H9 (cell line): ENCODE results near the gene CFAP43. TPM values are rescaled to one million over a fixed set of nuclear protein-coding genes. Genes with fewer than 3 reads are reported as not detected.

Experiments used
- DNase-seq: peaks from one replicate; pipeline ENCODE4 v3.0.0-alpha.2; 2017
- H2AFZ ChIP-seq: one replicate; pipeline ENCODE4 v1.6.1; 2013; ENCODE audit warnings: mild to moderate bottlenecking, low read length, control low read depth, moderate library complexity
- H2AK5ac ChIP-seq: 2 replicates; pipeline ENCODE4 v1.6.1; 2013; ENCODE audit warnings: low read length, control low read depth, mixed read lengths; ENCODE audit not compliant: insufficient read length
- H2BK120ac ChIP-seq: one replicate; pipeline ENCODE4 v1.6.1; 2013; ENCODE audit warnings: low read depth, mild to moderate bottlenecking, low read length, control low read depth, inconsistent platforms; ENCODE audit not compliant: poor library complexity, severe bottlenecking
- H2BK12ac ChIP-seq: 2 replicates; pipeline ENCODE4 v1.6.1; 2013; ENCODE audit warnings: low read length, control low read depth, mixed read lengths, low read depth; ENCODE audit not compliant: insufficient read length
- H2BK15ac ChIP-seq: 2 replicates; pipeline ENCODE4 v1.6.1; 2013; ENCODE audit warnings: low read depth, low read length, control low read depth
- H2BK20ac ChIP-seq: one replicate; pipeline ENCODE4 v1.6.1; 2013; ENCODE audit warnings: low read depth, mild to moderate bottlenecking, low read length, control low read depth, inconsistent platforms; ENCODE audit not compliant: poor library complexity, severe bottlenecking
- H2BK5ac ChIP-seq: 2 replicates; pipeline ENCODE4 v1.6.1; 2013; ENCODE audit warnings: low read length, control low read depth, mixed read lengths; ENCODE audit not compliant: insufficient read length
- H3K14ac ChIP-seq: 2 replicates; pipeline ENCODE4 v1.6.1; 2013; ENCODE audit warnings: low read length, control low read depth; ENCODE audit not compliant: insufficient read depth
- H3K18ac ChIP-seq: 2 replicates; pipeline ENCODE4 v1.6.1; 2013; ENCODE audit warnings: low read depth, mild to moderate bottlenecking, mixed read lengths, low read length, control low read depth; ENCODE audit not compliant: insufficient read length
- H3K23ac ChIP-seq: 2 replicates; pipeline ENCODE4 v1.6.1; 2013; ENCODE audit warnings: low read length, control low read depth, mixed read lengths, low read depth; ENCODE audit not compliant: insufficient read length
- H3K23me2 ChIP-seq: 2 replicates; pipeline ENCODE4 v1.6.1; 2013; ENCODE audit warnings: low read depth, mild to moderate bottlenecking, mixed read lengths, low read length, control low read depth; ENCODE audit not compliant: insufficient read length, poor library complexity, severe bottlenecking
- H3K27ac ChIP-seq: 2 replicates; pipeline ENCODE4 v1.5.1; 2013; ENCODE audit warnings: low read length, control low read depth, mixed read lengths, low read depth; ENCODE audit not compliant: insufficient read length
- H3K27me3 ChIP-seq: 2 replicates; pipeline ENCODE4 v1.6.1; 2013; ENCODE audit warnings: low read length, control low read depth, inconsistent platforms; ENCODE audit not compliant: insufficient read depth
- H3K4ac ChIP-seq: 2 replicates; pipeline ENCODE4 v1.6.1; 2013; ENCODE audit warnings: low read depth, mild to moderate bottlenecking, control low read depth, inconsistent platforms, low read length, moderate library complexity
- H3K4me1 ChIP-seq: 2 replicates; pipeline ENCODE4 v1.6.1; 2013; ENCODE audit warnings: low read length, control low read depth, inconsistent platforms; ENCODE audit not compliant: insufficient read depth
- H3K4me2 ChIP-seq: 2 replicates; pipeline ENCODE4 v1.6.1; 2013; ENCODE audit warnings: low read length, control low read depth, mixed read lengths; ENCODE audit not compliant: insufficient read length, insufficient read depth
- H3K56ac ChIP-seq: 2 replicates; pipeline ENCODE4 v1.6.1; 2013; ENCODE audit warnings: low read depth, mild to moderate bottlenecking, mixed read lengths, low read length, control low read depth; ENCODE audit not compliant: insufficient read length
- H3K79me1 ChIP-seq: 2 replicates; pipeline ENCODE4 v1.6.1; 2013; ENCODE audit warnings: low read depth, mild to moderate bottlenecking, moderate library complexity, low read length, control low read depth, inconsistent platforms; ENCODE audit not compliant: insufficient read depth, poor library complexity, severe bottlenecking
- H3K79me2 ChIP-seq: 2 replicates; pipeline ENCODE4 v1.6.1; 2013; ENCODE audit warnings: low read length, control low read depth, inconsistent platforms; ENCODE audit not compliant: insufficient read depth
- H3K9ac ChIP-seq: 2 replicates; pipeline ENCODE4 v1.6.1; 2013; ENCODE audit warnings: low read length, control low read depth, mixed read lengths; ENCODE audit not compliant: insufficient read length; ENCODE audit errors: extremely low read depth
- H3K9me3 ChIP-seq: one replicate; pipeline ENCODE4 v1.6.1; 2013; ENCODE audit warnings: low read depth, low read length, inconsistent platforms; ENCODE audit not compliant: control insufficient read depth
- H3T11ph ChIP-seq: one replicate; pipeline ENCODE4 v1.6.1; 2013; ENCODE audit warnings: mild to moderate bottlenecking, low read length, control low read depth, inconsistent platforms
- H4K20me1 ChIP-seq: one replicate; pipeline ENCODE4 v1.6.1; 2013; ENCODE audit not compliant: control insufficient read depth, insufficient read length, insufficient read depth
- H4K5ac ChIP-seq: 2 replicates; pipeline ENCODE4 v1.6.1; 2013; ENCODE audit warnings: low read depth, mild to moderate bottlenecking, mixed read lengths, low read length, control low read depth; ENCODE audit not compliant: insufficient read length
- H4K8ac ChIP-seq: replicated peaks from 2 replicates; pipeline ENCODE4 v1.6.1; 2013; ENCODE audit warnings: low read length, control low read depth, mixed read lengths, low read depth; ENCODE audit not compliant: insufficient read length
- H4K91ac ChIP-seq: 2 replicates; pipeline ENCODE4 v1.6.1; 2013; ENCODE audit warnings: low read depth, mild to moderate bottlenecking, moderate library complexity, mixed read lengths, low read length, control low read depth; ENCODE audit not compliant: insufficient read length
- H3K27ac Mint-ChIP-seq, 3 experiments: 2 replicates in 2 of 3; 3 replicates in 1 of 3; pipeline ENCODE4 v1.8.0; 2020 to 2021; ENCODE audit warnings: mixed read lengths in 3 of 3, mild to moderate bottlenecking in 1 of 3, moderate library complexity in 1 of 3
- H3K27me3 Mint-ChIP-seq: 2 replicates; pipeline ENCODE4 v1.8.0; 2021; ENCODE audit warnings: low read depth, mild to moderate bottlenecking, moderate library complexity, mixed read lengths
- H3K36me3 Mint-ChIP-seq, 3 experiments: 2 replicates in 2 of 3; 3 replicates in 1 of 3; pipeline ENCODE4 v1.8.0; 2020 to 2021; ENCODE audit warnings: low read depth in 3 of 3, mixed read lengths in 3 of 3; ENCODE audit not compliant: insufficient read depth in 1 of 3
- H3K4me1 Mint-ChIP-seq, 2 experiments: 2 replicates each; pipeline ENCODE4 v1.8.0; 2020; ENCODE audit warnings: mixed read lengths in 2 of 2
- H3K4me3 Mint-ChIP-seq, 2 experiments: 2 replicates in 1 of 2; 3 replicates in 1 of 2; pipeline ENCODE4 v1.8.0; 2020 to 2021; ENCODE audit warnings: mild to moderate bottlenecking in 2 of 2, mixed read lengths in 2 of 2, moderate library complexity in 1 of 2
- H3K9me3 Mint-ChIP-seq, 2 experiments: 2 replicates in 1 of 2; 3 replicates in 1 of 2; pipeline ENCODE4 v1.8.0; 2020; ENCODE audit warnings: mild to moderate bottlenecking in 2 of 2, mixed read lengths in 2 of 2, moderate library complexity in 1 of 2
- WGBS: extraction: QIAGEN DNeasy Blood & Tissue Kit; methylation state at CpG from one replicate; pipeline ENCODE4 v1.1.7; 2013; ENCODE audit warnings: missing lambda C conversion rate, low lambda C conversion rate, mixed read lengths; ENCODE audit not compliant: insufficient read length; ENCODE audit errors: extremely low coverage; 5-methylcytosine and 5-hydroxymethylcytosine counted together
- total RNA-seq: library from RNA; stranded (reverse); gene quantifications from 2 replicates; pipeline ENCODE4 v1.2.1, GENCODE V29; 2021
- TF ChIP-seq, protein P1 (sequence below): fragments of 200-600 bp; sonication (generic); conservative IDR thresholded peaks from 3 replicates; pipeline ENCODE4 v1.8.0; 2021; ENCODE audit warnings: antibody characterized with exemption, mild to moderate bottlenecking

CFAP43 gene
- total RNA-seq, 1 experiment from 2014 or later: 0.26 TPM

GRCh38 chr10:104096692-104097091 is 135.5 kb downstream of the CFAP43 start:
- Histone ChIP-seq H3K18ac (no peak overlapping the region), H2AFZ (no peak overlapping the region), H3K4me2 (no peak overlapping the region), H3K56ac (no peak overlapping the region), H3K9ac (no peak overlapping the region), H4K8ac (no peak overlapping the region), H2BK20ac (no peak overlapping the region), H2BK5ac (no peak overlapping the region), H2BK12ac (no peak overlapping the region), H4K91ac (no peak overlapping the region), H3K9me3 (no peaks in the 10 kb centered on the region), H2AK5ac (no peak overlapping the region), H3K79me2 (no peaks in the 10 kb centered on the region), H3K14ac (no peak overlapping the region), H3K4me1 (no peaks in the 10 kb centered on the region), H2BK120ac (no peak overlapping the region), H3K23me2 (no peaks in the 10 kb centered on the region), H4K5ac (no peak overlapping the region), H3K27ac (no peak overlapping the region), H3K4ac (no peak overlapping the region), H3K23ac (no peak overlapping the region), H3T11ph (no peak overlapping the region), H4K20me1 (no peaks in the 10 kb centered on the region), H3K27me3 (no peaks in the 10 kb centered on the region), H2BK15ac (no peak overlapping the region), H3K79me1 (no peaks in the 10 kb centered on the region)
- H3K9me3 Mint-ChIP-seq: peaks cover 11% of the 10 kb centered on the region in 2 experiments
- DNase-seq: no peak
- H3K4me3 Mint-ChIP-seq: no peak overlapping the region
- WGBS: no CpG with 5 or more reads among the region's 2 CpGs
- H3K4me1 Mint-ChIP-seq: no peaks in the 10 kb centered on the region
- peaks cover 0 to 12% (median 6%) of the 10 kb centered on the region in 3 experiments; a peak in 4 of 7 replicates for H3K36me3 Mint-ChIP-seq
- no peak overlapping the region for H3K27ac Mint-ChIP-seq
- H3K27me3 Mint-ChIP-seq: no peaks in the 10 kb centered on the region; the same call in 1 of the 2 replicates
- TF ChIP-seq, protein P1, sequence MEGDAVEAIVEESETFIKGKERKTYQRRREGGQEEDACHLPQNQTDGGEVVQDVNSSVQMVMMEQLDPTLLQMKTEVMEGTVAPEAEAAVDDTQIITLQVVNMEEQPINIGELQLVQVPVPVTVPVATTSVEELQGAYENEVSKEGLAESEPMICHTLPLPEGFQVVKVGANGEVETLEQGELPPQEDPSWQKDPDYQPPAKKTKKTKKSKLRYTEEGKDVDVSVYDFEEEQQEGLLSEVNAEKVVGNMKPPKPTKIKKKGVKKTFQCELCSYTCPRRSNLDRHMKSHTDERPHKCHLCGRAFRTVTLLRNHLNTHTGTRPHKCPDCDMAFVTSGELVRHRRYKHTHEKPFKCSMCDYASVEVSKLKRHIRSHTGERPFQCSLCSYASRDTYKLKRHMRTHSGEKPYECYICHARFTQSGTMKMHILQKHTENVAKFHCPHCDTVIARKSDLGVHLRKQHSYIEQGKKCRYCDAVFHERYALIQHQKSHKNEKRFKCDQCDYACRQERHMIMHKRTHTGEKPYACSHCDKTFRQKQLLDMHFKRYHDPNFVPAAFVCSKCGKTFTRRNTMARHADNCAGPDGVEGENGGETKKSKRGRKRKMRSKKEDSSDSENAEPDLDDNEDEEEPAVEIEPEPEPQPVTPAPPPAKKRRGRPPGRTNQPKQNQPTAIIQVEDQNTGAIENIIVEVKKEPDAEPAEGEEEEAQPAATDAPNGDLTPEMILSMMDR: no peak
